ENCODE data around the gene TMEM252.

Gene TMEM252

GRCh38 chr9:68500457-68501381 is 40.0 kb downstream of the TMEM252 start:
- ChIA-PET CTCF (no interaction called here), POLR2A (no interaction called here)
- no peak for DNase-seq (ENCODE audit: extremely low spot score)
- no peak for TF ChIP-seq ARNT (IDR thresholded peaks at IDR 0.05)
- no peak for TF ChIP-seq CTBP1 (IDR thresholded peaks at IDR 0.05; ENCODE audit: borderline replicate concordance)
- no peak for TF ChIP-seq HDGF (IDR thresholded peaks at IDR 0.05; ENCODE audit: borderline replicate concordance)
- TF ChIP-seq FOXA1 (IDR thresholded peaks at IDR 0.05): no peak
- TF ChIP-seq SP1 (IDR thresholded peaks at IDR 0.05): no peak
- no peak for TF ChIP-seq NFRKB (IDR thresholded peaks at IDR 0.05)
- TF ChIP-seq SUZ12 (IDR thresholded peaks at IDR 0.05): no peak
- TF ChIP-seq, protein P1, sequence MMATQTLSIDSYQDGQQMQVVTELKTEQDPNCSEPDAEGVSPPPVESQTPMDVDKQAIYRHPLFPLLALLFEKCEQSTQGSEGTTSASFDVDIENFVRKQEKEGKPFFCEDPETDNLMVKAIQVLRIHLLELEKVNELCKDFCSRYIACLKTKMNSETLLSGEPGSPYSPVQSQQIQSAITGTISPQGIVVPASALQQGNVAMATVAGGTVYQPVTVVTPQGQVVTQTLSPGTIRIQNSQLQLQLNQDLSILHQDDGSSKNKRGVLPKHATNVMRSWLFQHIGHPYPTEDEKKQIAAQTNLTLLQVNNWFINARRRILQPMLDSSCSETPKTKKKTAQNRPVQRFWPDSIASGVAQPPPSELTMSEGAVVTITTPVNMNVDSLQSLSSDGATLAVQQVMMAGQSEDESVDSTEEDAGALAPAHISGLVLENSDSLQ (IDR thresholded peaks at IDR 0.05): no peak
- no peak for TF ChIP-seq L3MBTL2 (conservative IDR thresholded peaks at IDR 0.05)
- TF ChIP-seq FOXK2 (IDR thresholded peaks at IDR 0.05): no peak
- TF ChIP-seq BHLHE40 (IDR thresholded peaks at IDR 0.05; ENCODE audit: borderline replicate concordance): no peak
- TF ChIP-seq FOXM1 (IDR thresholded peaks at IDR 0.05; ENCODE audit: borderline replicate concordance): no peak
- no peak for TF ChIP-seq TARDBP (IDR thresholded peaks at IDR 0.05)
- no peak for TF ChIP-seq LEF1 (IDR thresholded peaks at IDR 0.05; ENCODE audit: borderline replicate concordance)
- no peak for TF ChIP-seq ZNF384 (IDR thresholded peaks at IDR 0.05)
- TF ChIP-seq ELF4 (IDR thresholded peaks at IDR 0.05): no peak

- POLR2A ChIA-PET: no interaction called here
- TF ChIP-seq SP1 (IDR thresholded peaks at IDR 0.05): no peak
- no peak for TF ChIP-seq TARDBP (IDR thresholded peaks at IDR 0.05)
- no peak for TF ChIP-seq BHLHE40 (IDR thresholded peaks at IDR 0.05; ENCODE audit: borderline replicate concordance)
- TF ChIP-seq FOXK2 (IDR thresholded peaks at IDR 0.05): no peak
- no peak for TF ChIP-seq NFRKB (IDR thresholded peaks at IDR 0.05)
- no peak for TF ChIP-seq LEF1 (IDR thresholded peaks at IDR 0.05; ENCODE audit: borderline replicate concordance)
- no peak for TF ChIP-seq HDGF (IDR thresholded peaks at IDR 0.05; ENCODE audit: borderline replicate concordance)
- no peak for TF ChIP-seq CTBP1 (IDR thresholded peaks at IDR 0.05; ENCODE audit: borderline replicate concordance)
- no peak for TF ChIP-seq L3MBTL2 (conservative IDR thresholded peaks at IDR 0.05)
- TF ChIP-seq SUZ12 (IDR thresholded peaks at IDR 0.05): no peak
- TF ChIP-seq, protein P1 (IDR thresholded peaks at IDR 0.05): no peak
- no peak for TF ChIP-seq ZNF384 (IDR thresholded peaks at IDR 0.05)
- CTCF ChIA-PET: no interaction called here
- no peak for DNase-seq (ENCODE audit: extremely low spot score)
Measured at GRCh38 chr9:68498816-68499215, 41.9 kb downstream of the TMEM252 start.

DNA sequence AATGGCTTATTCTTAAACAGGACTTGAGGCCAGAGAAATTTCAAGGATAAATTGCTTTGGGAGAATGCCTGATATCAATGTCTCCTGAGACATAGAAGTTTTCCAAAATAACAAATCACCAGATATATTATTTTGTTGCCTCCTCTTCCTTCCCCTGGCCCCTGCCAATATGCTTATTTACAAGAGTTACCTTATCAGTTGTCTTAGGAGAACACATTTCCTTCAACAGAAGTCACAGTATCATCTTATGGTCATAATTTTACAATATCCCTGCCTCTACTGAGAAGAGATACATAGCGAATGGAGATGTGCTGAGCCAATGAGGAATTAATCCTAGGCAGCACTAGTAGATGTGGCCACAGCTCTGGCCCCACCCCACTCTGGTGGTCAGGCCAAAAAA is 43.1 kb downstream of the TMEM252 start:
- TF ChIP-seq SUZ12 (IDR thresholded peaks at IDR 0.05): no peak
- TF ChIP-seq L3MBTL2 (conservative IDR thresholded peaks at IDR 0.05): no peak
- TF ChIP-seq BHLHE40 (IDR thresholded peaks at IDR 0.05; ENCODE audit: borderline replicate concordance): no peak
- no peak for TF ChIP-seq TARDBP (IDR thresholded peaks at IDR 0.05)
- no peak for TF ChIP-seq HDGF (IDR thresholded peaks at IDR 0.05; ENCODE audit: borderline replicate concordance)
- no peak for TF ChIP-seq SP1 (IDR thresholded peaks at IDR 0.05)
- no peak for TF ChIP-seq ELF4 (IDR thresholded peaks at IDR 0.05)
- TF ChIP-seq ZNF384 (IDR thresholded peaks at IDR 0.05): no peak
- no peak for TF ChIP-seq NFRKB (IDR thresholded peaks at IDR 0.05)
- no peak for TF ChIP-seq ARNT (IDR thresholded peaks at IDR 0.05)
- TF ChIP-seq FOXK2 (IDR thresholded peaks at IDR 0.05): no peak
- TF ChIP-seq, protein P1 (IDR thresholded peaks at IDR 0.05): no peak
- no peak for DNase-seq (ENCODE audit: extremely low spot score)
- ChIA-PET CTCF (no interaction called here), POLR2A (no interaction called here)

DNA sequence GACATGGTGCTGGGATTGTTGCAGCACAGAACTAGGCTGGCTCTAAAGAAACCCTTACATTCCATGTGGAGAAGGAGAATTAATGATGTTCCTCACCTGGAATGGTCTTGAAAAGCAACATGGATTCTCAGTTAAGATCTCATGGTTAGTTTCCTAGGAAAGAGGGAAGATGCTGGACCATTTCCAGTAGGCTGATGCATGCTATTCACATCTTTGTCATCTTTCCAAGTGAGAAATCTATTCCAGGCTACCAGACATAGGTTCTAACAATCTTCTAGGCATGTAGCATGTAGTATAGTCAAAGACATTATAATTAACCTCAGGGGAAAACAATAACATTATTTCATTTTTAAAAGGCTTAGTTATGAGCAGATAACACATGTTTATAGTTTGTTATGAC is 44.3 kb downstream of the TMEM252 start:
- POLR2A ChIA-PET: no interaction called here
- CTCF ChIA-PET: no interaction called here
- no peak for DNase-seq (ENCODE audit: extremely low spot score)
- TF ChIP-seq FOXK2 (IDR thresholded peaks at IDR 0.05) (no peak), ZNF384 (IDR thresholded peaks at IDR 0.05) (no peak), FOXM1 (IDR thresholded peaks at IDR 0.05; ENCODE audit: borderline replicate concordance) (no peak), FOXA1 (IDR thresholded peaks at IDR 0.05) (no peak), TARDBP (IDR thresholded peaks at IDR 0.05) (no peak)
- TF ChIP-seq, protein P1 (IDR thresholded peaks at IDR 0.05): no peak

- TF ChIP-seq TARDBP (IDR thresholded peaks at IDR 0.05): no peak
- TF ChIP-seq L3MBTL2 (conservative IDR thresholded peaks at IDR 0.05): no peak
- TF ChIP-seq HDGF (IDR thresholded peaks at IDR 0.05; ENCODE audit: borderline replicate concordance): no peak
- TF ChIP-seq FOXK2 (IDR thresholded peaks at IDR 0.05): no peak
- no peak for TF ChIP-seq LEF1 (IDR thresholded peaks at IDR 0.05; ENCODE audit: borderline replicate concordance)
- no peak for TF ChIP-seq NFRKB (IDR thresholded peaks at IDR 0.05)
- TF ChIP-seq CTBP1 (IDR thresholded peaks at IDR 0.05; ENCODE audit: borderline replicate concordance): no peak
- TF ChIP-seq ZNF384 (IDR thresholded peaks at IDR 0.05): no peak
- TF ChIP-seq BHLHE40 (IDR thresholded peaks at IDR 0.05; ENCODE audit: borderline replicate concordance): no peak
- no peak for TF ChIP-seq ELF4 (IDR thresholded peaks at IDR 0.05)
- ChIA-PET POLR2A (no interaction called here), CTCF (no interaction called here)
- no peak for DNase-seq (ENCODE audit: extremely low spot score)
Measured at GRCh38 chr9:68495247-68495646, 45.4 kb downstream of the TMEM252 start.

Measured in HEK293T (cell line).